Caco-2 (cell line): ENCODE data around the gene LIMCH1. TPM values are rescaled to one million over a fixed set of nuclear protein-coding genes. Genes with fewer than 3 reads are reported as not detected.

Experiments
- BruUV-seq: library from RNA; stranded (reverse); fragments of 400-500 nt; replicated peaks from 2 replicates; lab custom pipeline; 2021; lab: Mats Ljungman, UMichigan
- CTCF ChIA-PET: fragments of 300-600 bp; sonication (Branson Sonifier 250); formaldehyde crosslinking; loops from one replicate; lab custom pipeline; 2022; ENCODE audit warnings: antibody characterized with exemption; lab: Charles Lee
- POLR2A ChIA-PET: fragments of 300-600 bp; sonication (Branson Sonifier 250); formaldehyde crosslinking; loops from one replicate; lab custom pipeline; 2022; ENCODE audit warnings: antibody characterized with exemption; lab: Charles Lee
- DNase-seq, 2 experiments: peaks; one replicate each; pipeline versions ENCODE4 v3.0.0 to v3.0.0-alpha.2; 2020 to 2022
- H3K27me3 ChIP-seq: replicated peaks from 2 replicates; pipeline ENCODE4 v1.6.0; 2011; ENCODE audit warnings: low read length; ENCODE audit not compliant: control insufficient read depth, insufficient read depth
- H3K36me3 ChIP-seq: 2 replicates; pipeline ENCODE4 v1.5.1; 2011; ENCODE audit warnings: low read length; ENCODE audit not compliant: control insufficient read depth, insufficient read depth
- H3K4me1 ChIP-seq: fragments of 250-450 bp; sonication (Bioruptor Pico); 2 replicates; pipeline ENCODE4 v1.5.1; 2020; ENCODE audit warnings: mild to moderate bottlenecking
- H3K4me3 ChIP-seq: 2 replicates; pipeline ENCODE4 v1.5.1; 2011; ENCODE audit warnings: low read depth, mild to moderate bottlenecking, control low read depth, low read length
- H3K9me3 ChIP-seq: fragments of 250-450 bp; sonication (Bioruptor Pico); 2 replicates; pipeline ENCODE4 v1.5.1; 2020; ENCODE audit warnings: mild to moderate bottlenecking, moderate library complexity
- H3K27ac Mint-ChIP-seq: one replicate; pipeline ENCODE4 v1.8.0; 2022; ENCODE audit warnings: mixed read lengths; ENCODE audit not compliant: unreplicated experiment
- H3K27me3 Mint-ChIP-seq: one replicate; pipeline ENCODE4 v1.8.0; 2022; ENCODE audit warnings: mixed read lengths; ENCODE audit not compliant: insufficient read depth, unreplicated experiment
- H3K36me3 Mint-ChIP-seq: one replicate; pipeline ENCODE4 v1.8.0; 2022; ENCODE audit warnings: mild to moderate bottlenecking, mixed read lengths; ENCODE audit not compliant: insufficient read depth, unreplicated experiment
- H3K4me1 Mint-ChIP-seq: one replicate; pipeline ENCODE4 v1.8.0; 2022; ENCODE audit warnings: low read depth, mixed read lengths; ENCODE audit not compliant: unreplicated experiment
- H3K4me3 Mint-ChIP-seq: one replicate; pipeline ENCODE4 v1.8.0; 2022; ENCODE audit warnings: mild to moderate bottlenecking, moderate library complexity, mixed read lengths; ENCODE audit not compliant: unreplicated experiment
- H3K9me3 Mint-ChIP-seq: one replicate; pipeline ENCODE4 v1.8.0; 2022; ENCODE audit warnings: mixed read lengths; ENCODE audit not compliant: unreplicated experiment
- CTCF ChIP-seq, 2 experiments: fragments of 200-600 bp in 1 of 2; IDR thresholded peaks; 1 replicate in 1 of 2; 2 replicates in 1 of 2; pipeline versions ENCODE4 v1.5.1 to v1.8.0; 2011 to 2022; ENCODE audit warnings: antibody characterized with exemption in 1 of 2, control low read depth in 1 of 2, inconsistent platforms in 1 of 2, low read depth in 1 of 2, low read length in 1 of 2, mild to moderate bottlenecking in 1 of 2, moderate library complexity in 1 of 2; ENCODE audit not compliant: insufficient read depth in 1 of 2, severe bottlenecking in 1 of 2, unreplicated experiment in 1 of 2
- intact Hi-C: fragments of 100-400 bp; cut with micrococcal nuclease; formaldehyde crosslinking; loops from one replicate; pipeline ENCODE4 v1.10.0; 2022; ENCODE audit not compliant: unreplicated experiment
- total RNA-seq: library from RNA; stranded (reverse); gene quantifications from 2 replicates; pipeline ENCODE4 v1.2.3, GENCODE V29; 2022

LIMCH1 gene
- total RNA-seq, 1 experiment from 2014 or later: 8.4 TPM

DNA sequence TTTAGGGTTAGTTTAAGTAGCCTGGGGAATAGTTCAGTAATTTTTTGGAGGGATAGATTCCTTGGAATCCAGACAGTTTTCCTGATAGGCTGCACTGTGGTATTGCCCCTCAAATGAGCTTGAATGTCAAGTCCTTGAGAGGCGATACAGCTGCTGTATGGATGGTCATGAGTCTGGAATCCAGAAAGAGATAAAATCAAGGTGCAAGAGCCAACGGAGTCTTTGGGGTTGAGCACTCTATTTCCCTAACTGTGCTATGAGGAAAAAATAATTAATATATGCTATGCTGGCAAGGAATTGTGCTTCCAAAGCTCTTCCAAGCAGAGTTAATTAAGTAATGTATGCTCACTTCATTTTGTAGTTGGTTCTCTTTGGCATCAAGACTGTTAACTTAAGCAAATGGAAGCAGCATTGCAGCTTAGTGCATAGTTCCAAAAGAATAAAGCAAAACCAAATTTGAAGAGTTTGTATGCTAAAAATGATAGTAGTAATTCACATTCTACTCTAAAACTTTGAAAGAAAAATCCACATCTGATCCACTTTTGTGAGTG, 48.8 kb downstream of the LIMCH1 start:
- DNase-seq: no peak
- CTCF ChIA-PET: no interaction called here
- H3K9me3 ChIP-seq: no peaks in the 10 kb centered on the region
- no peaks in the 10 kb centered on the region for H3K4me1 Mint-ChIP-seq
- H3K4me3 Mint-ChIP-seq: no peak overlapping the region
- no TSS peak for BruUV-seq
- TF ChIP-seq CTCF (IDR thresholded peaks at IDR 0.05; ENCODE audit: insufficient read depth in 1 of 2, low read depth in 1 of 2, low read length in 1 of 2, severe bottlenecking in 1 of 2, unreplicated experiment in 1 of 2): no peak
- no peaks in the 10 kb centered on the region for H3K27me3 ChIP-seq
- H3K9me3 Mint-ChIP-seq: peaks cover 22% of the 10 kb centered on the region
- no peaks in the 10 kb centered on the region for H3K36me3 ChIP-seq
- H3K27ac Mint-ChIP-seq: no peak overlapping the region
- no peaks in the 10 kb centered on the region for H3K27me3 Mint-ChIP-seq
- no peaks in the 10 kb centered on the region for H3K4me1 ChIP-seq
- peaks cover 4% of the 10 kb centered on the region for H3K36me3 Mint-ChIP-seq
- POLR2A ChIA-PET: no interaction called here
- H3K4me3 ChIP-seq: no peak overlapping the region
- intact Hi-C loops: no loop called here

GRCh38 chr4:41587286-41587685, 49.3 kb downstream of the LIMCH1 start:
- Mint-ChIP-seq H3K36me3 (peaks cover 4% of the 10 kb centered on the region), H3K27ac (no peak overlapping the region), H3K9me3 (peaks cover 22% of the 10 kb centered on the region), H3K4me3 (no peak overlapping the region), H3K4me1 (no peaks in the 10 kb centered on the region), H3K27me3 (no peaks in the 10 kb centered on the region)
- no peaks in the 10 kb centered on the region for H3K9me3 ChIP-seq
- TF ChIP-seq CTCF (IDR thresholded peaks at IDR 0.05; ENCODE audit: insufficient read depth in 1 of 2, low read depth in 1 of 2, low read length in 1 of 2, severe bottlenecking in 1 of 2, unreplicated experiment in 1 of 2): no peak
- H3K4me3 ChIP-seq: no peak overlapping the region
- no peaks in the 10 kb centered on the region for H3K27me3 ChIP-seq
- H3K36me3 ChIP-seq: no peaks in the 10 kb centered on the region
- ChIA-PET CTCF (no interaction called here), POLR2A (no interaction called here)
- intact Hi-C loops: no loop called here
- no peak for DNase-seq
- no peaks in the 10 kb centered on the region for H3K4me1 ChIP-seq
- BruUV-seq: no TSS peak

- Mint-ChIP-seq H3K27ac (no peak overlapping the region), H3K27me3 (peaks cover 2% of the 10 kb centered on the region), H3K9me3 (no peaks in the 10 kb centered on the region), H3K4me3 (no peak overlapping the region), H3K36me3 (peaks cover 4% of the 10 kb centered on the region), H3K4me1 (no peaks in the 10 kb centered on the region)
- no peaks in the 10 kb centered on the region for H3K9me3 ChIP-seq
- no peak for DNase-seq
- BruUV-seq: no TSS peak
- no peak for TF ChIP-seq CTCF (IDR thresholded peaks at IDR 0.05; ENCODE audit: insufficient read depth in 1 of 2, low read depth in 1 of 2, low read length in 1 of 2, severe bottlenecking in 1 of 2, unreplicated experiment in 1 of 2)
- H3K36me3 ChIP-seq: no peaks in the 10 kb centered on the region
- no peaks in the 10 kb centered on the region for H3K27me3 ChIP-seq
- H3K4me1 ChIP-seq: no peaks in the 10 kb centered on the region
- CTCF ChIA-PET: no interaction called here
- no peak overlapping the region for H3K4me3 ChIP-seq
- intact Hi-C loops: no loop called here
- POLR2A ChIA-PET: no interaction called here
Observed at GRCh38 chr4:41590591-41590990, 52.6 kb downstream of the LIMCH1 start.
